Measurements from ENCODE around the gene EPHX1. TPM values are rescaled to one million over a fixed set of nuclear protein-coding genes. Genes with fewer than 3 reads are reported as not detected.

The EPHX1 gene
- total and polyA plus RNA-seq, 2 donors (not counting 1 experiment from before 2014, with no cell fraction given) = 39.1 to 44.3 TPM

DNA sequence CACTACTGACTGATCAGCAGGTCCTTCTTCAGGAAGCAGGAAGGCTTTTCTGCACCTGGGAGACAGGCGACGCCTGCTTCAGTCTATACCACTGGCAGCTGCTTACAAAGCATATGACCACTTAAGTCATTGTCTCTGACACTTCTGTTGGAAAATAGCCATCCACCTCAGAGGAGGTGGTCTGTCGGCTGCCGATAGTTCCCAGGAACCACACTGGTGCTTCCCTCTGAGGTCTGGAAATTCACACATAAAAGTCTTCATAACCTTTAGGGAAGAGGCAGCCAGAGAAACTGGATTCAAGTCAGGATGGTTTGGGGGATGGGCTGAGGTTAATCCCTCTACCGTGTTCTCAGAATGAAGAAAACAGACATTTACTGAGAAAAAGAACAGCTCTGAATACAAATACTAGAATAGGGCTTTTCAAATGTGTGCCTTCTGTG, 47.9 kb upstream of the EPHX1 start:
- no peaks in the 10 kb centered on the region for H4K20me1 ChIP-seq (ENCODE audit: control insufficient read depth, extremely low read depth, insufficient read depth, low read length)
- no peak overlapping the region for H3K4me2 ChIP-seq (ENCODE audit: extremely low read depth, insufficient read depth, low read length)
- H3K9me3 ChIP-seq (ENCODE audit: control insufficient read depth, insufficient read depth, low read depth, low read length) = no peaks in the 10 kb centered on the region
- H2AFZ ChIP-seq (ENCODE audit: low read length) = no peak overlapping the region
- DNase-seq (ENCODE audit: low read depth in 2 of 2) = peak in 1 of 2 donors; percentile 86
- H3K27me3 ChIP-seq (ENCODE audit: control insufficient read depth, insufficient read depth, low read length) = no peaks in the 10 kb centered on the region
- H3K9ac ChIP-seq (ENCODE audit: insufficient read depth, low read length) = no peak overlapping the region
- H3K4me1 ChIP-seq (ENCODE audit: control insufficient read depth, extremely low read depth, insufficient read depth, low read length) = peaks cover 23% of the 10 kb centered on the region
- no peak for TF ChIP-seq EZH2 (IDR thresholded peaks at IDR 0.05; ENCODE audit: low read length, missing control alignments)
- TF ChIP-seq, protein P1, sequence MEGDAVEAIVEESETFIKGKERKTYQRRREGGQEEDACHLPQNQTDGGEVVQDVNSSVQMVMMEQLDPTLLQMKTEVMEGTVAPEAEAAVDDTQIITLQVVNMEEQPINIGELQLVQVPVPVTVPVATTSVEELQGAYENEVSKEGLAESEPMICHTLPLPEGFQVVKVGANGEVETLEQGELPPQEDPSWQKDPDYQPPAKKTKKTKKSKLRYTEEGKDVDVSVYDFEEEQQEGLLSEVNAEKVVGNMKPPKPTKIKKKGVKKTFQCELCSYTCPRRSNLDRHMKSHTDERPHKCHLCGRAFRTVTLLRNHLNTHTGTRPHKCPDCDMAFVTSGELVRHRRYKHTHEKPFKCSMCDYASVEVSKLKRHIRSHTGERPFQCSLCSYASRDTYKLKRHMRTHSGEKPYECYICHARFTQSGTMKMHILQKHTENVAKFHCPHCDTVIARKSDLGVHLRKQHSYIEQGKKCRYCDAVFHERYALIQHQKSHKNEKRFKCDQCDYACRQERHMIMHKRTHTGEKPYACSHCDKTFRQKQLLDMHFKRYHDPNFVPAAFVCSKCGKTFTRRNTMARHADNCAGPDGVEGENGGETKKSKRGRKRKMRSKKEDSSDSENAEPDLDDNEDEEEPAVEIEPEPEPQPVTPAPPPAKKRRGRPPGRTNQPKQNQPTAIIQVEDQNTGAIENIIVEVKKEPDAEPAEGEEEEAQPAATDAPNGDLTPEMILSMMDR (conservative IDR thresholded peaks at IDR 0.05 in 1 of 2, IDR thresholded peaks at IDR 0.05 in 1 of 2; ENCODE audit: low read depth in 1 of 2, low read length in 2 of 2) = no peak
- no peak overlapping the region for H3K4me3 ChIP-seq (replicated peaks in 1 of 4; ENCODE audit: control extremely low read depth in 1 of 4, insufficient read depth in 1 of 4, low read depth in 3 of 4, low read length in 4 of 4)
- H3K79me2 ChIP-seq (ENCODE audit: control insufficient read depth, insufficient read depth, low read length) = no peaks in the 10 kb centered on the region
- no peaks in the 10 kb centered on the region for H3K36me3 ChIP-seq (ENCODE audit: control insufficient read depth, insufficient read depth, low read length)
- H3K27ac ChIP-seq (ENCODE audit: insufficient read depth, low read length) = no peak overlapping the region

DNA sequence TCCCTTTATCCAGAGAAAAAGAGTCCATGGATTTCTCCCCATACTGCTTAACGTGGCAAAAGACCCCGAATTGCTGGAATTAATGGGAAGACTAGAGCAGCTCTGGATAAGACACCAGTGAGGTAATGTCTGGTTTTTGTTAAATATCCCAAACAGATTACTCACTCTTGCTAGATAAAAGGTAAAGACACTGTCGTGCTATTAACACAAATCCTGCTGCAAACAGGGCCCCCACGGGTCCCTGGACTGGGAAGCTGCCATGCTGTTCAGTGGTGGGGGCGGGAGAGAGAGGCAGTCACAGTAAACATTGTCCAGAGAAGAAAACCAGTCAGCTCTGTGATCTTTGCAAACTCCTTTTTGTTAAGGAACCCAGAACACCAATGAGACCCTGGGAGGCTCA, 47.5 kb upstream of the EPHX1 start:
- no peaks in the 10 kb centered on the region for H3K9me3 ChIP-seq (ENCODE audit: control insufficient read depth, insufficient read depth, low read depth, low read length)
- peak in 1 of 2 donors; percentile 93 for DNase-seq (ENCODE audit: low read depth in 2 of 2)
- no peak overlapping the region for H3K4me2 ChIP-seq (ENCODE audit: extremely low read depth, insufficient read depth, low read length)
- H3K9ac ChIP-seq (ENCODE audit: insufficient read depth, low read length) = no peak overlapping the region
- no peaks in the 10 kb centered on the region for H3K27me3 ChIP-seq (ENCODE audit: control insufficient read depth, insufficient read depth, low read length)
- no peak overlapping the region for H2AFZ ChIP-seq (ENCODE audit: low read length)
- H3K4me1 ChIP-seq (ENCODE audit: control insufficient read depth, extremely low read depth, insufficient read depth, low read length) = peaks cover 27% of the 10 kb centered on the region
- TF ChIP-seq EZH2 (IDR thresholded peaks at IDR 0.05; ENCODE audit: low read length, missing control alignments) = no peak
- TF ChIP-seq, protein P1 (conservative IDR thresholded peaks at IDR 0.05 in 1 of 2, IDR thresholded peaks at IDR 0.05 in 1 of 2; ENCODE audit: low read depth in 1 of 2, low read length in 2 of 2) = no peak
- no peak overlapping the region for H3K4me3 ChIP-seq (replicated peaks in 1 of 4; ENCODE audit: control extremely low read depth in 1 of 4, insufficient read depth in 1 of 4, low read depth in 3 of 4, low read length in 4 of 4)
- H4K20me1 ChIP-seq (ENCODE audit: control insufficient read depth, extremely low read depth, insufficient read depth, low read length) = no peaks in the 10 kb centered on the region
- H3K36me3 ChIP-seq (ENCODE audit: control insufficient read depth, insufficient read depth, low read length) = no peaks in the 10 kb centered on the region
- H3K79me2 ChIP-seq (ENCODE audit: control insufficient read depth, insufficient read depth, low read length) = no peaks in the 10 kb centered on the region
- no peak overlapping the region for H3K27ac ChIP-seq (ENCODE audit: insufficient read depth, low read length)

DNA sequence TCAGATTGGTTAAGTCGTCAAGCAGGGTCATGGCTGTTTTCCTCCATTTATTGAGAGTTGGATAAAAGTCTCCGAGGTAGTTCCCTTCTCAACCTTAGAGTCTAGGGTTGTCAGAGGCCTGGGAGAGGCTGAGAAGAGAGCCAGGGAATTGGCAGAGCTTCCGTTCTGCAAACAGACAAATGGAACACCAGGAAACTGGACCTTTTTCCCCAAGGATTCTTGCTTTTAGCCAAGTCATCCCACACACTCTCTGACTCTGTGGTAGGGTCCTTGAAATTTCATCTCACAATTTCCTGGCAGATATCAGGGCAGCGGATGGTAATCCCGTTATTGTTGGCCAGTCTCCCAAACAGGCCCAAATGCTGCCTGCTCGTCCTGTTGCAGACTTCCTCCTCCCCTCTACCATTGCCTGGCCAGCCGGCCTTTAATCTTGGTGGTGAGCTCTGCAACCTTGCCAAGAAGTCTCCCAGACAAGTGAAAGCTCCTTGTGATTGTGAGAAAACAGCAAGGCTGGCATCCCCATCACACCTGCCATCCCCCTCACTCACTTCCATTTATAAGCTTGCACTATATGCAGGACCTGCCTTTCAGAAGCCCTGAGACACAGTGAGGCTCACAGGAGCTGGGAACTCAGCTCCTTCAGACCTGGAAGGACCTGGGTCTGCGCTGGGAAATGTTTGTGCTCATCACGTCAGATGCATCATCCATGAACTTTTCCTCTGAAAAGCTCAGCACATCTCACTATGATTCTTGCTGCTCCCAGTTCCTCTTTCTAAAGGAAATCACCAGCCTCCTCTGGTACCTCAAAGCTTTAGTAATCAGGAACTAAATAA, 46.0 kb upstream of the EPHX1 start:
- peak; percentile 82 to 95 for DNase-seq (ENCODE audit: low read depth in 2 of 2)
- Histone ChIP-seq H3K4me3 (replicated peaks in 1 of 4; ENCODE audit: control extremely low read depth in 1 of 4, insufficient read depth in 1 of 4, low read depth in 3 of 4, low read length in 4 of 4) (no peak overlapping the region), H3K79me2 (ENCODE audit: control insufficient read depth, insufficient read depth, low read length) (no peaks in the 10 kb centered on the region), H4K20me1 (ENCODE audit: control insufficient read depth, extremely low read depth, insufficient read depth, low read length) (no peaks in the 10 kb centered on the region), H3K36me3 (ENCODE audit: control insufficient read depth, insufficient read depth, low read length) (no peaks in the 10 kb centered on the region), H3K27ac (ENCODE audit: insufficient read depth, low read length) (peak overlapping the region; percentile 9), H3K9ac (ENCODE audit: insufficient read depth, low read length) (no peak overlapping the region), H3K4me1 (ENCODE audit: control insufficient read depth, extremely low read depth, insufficient read depth, low read length) (peaks cover 37% of the 10 kb centered on the region), H3K9me3 (ENCODE audit: control insufficient read depth, insufficient read depth, low read depth, low read length) (no peaks in the 10 kb centered on the region), H3K4me2 (ENCODE audit: extremely low read depth, insufficient read depth, low read length) (peak overlapping the region; percentile 21), H3K27me3 (ENCODE audit: control insufficient read depth, insufficient read depth, low read length) (no peaks in the 10 kb centered on the region), H2AFZ (ENCODE audit: low read length) (no peak overlapping the region)
- TF ChIP-seq EZH2 (IDR thresholded peaks at IDR 0.05; ENCODE audit: low read length, missing control alignments) = no peak
- TF ChIP-seq, protein P1 (conservative IDR thresholded peaks at IDR 0.05 in 1 of 2, IDR thresholded peaks at IDR 0.05 in 1 of 2; ENCODE audit: low read depth in 1 of 2, low read length in 2 of 2) = no peak

All from fibroblast of lung (primary cell).